Neural progenitor cell (in vitro differentiated cells): ENCODE results near the gene GSG1L.

Experiments
- CTCF ChIP-seq: fragments of 200-600 bp; sonication (generic); IDR thresholded peaks from 2 replicates; pipeline ENCODE4 v1.5.1; 2017; ENCODE audit warnings: antibody characterized with exemption, mild to moderate bottlenecking
- EZH2 ChIP-seq: fragments of 200-600 bp; sonication (generic); IDR thresholded peaks from 2 replicates; pipeline ENCODE4 v1.6.1; 2017; ENCODE audit warnings: antibody characterized with exemption, mild to moderate bottlenecking, moderate library complexity
- EZH2phosphoT487 ChIP-seq: fragments of 200-600 bp; sonication (generic); IDR thresholded peaks from 2 replicates; pipeline ENCODE4 v1.6.1; 2017; ENCODE audit warnings: antibody characterized with exemption

GRCh38 chr16:27751676-27752075 is 311.8 kb downstream of the GSG1L start:
- TF ChIP-seq CTCF: no peak
- TF ChIP-seq EZH2phosphoT487: no peak
- TF ChIP-seq EZH2: no peak
